Activated effector memory CD4-positive, alpha-beta T cell treated with anti-CD3 and anti-CD28 coated beads, Interleukin-2, amount 50 U/mL, for 16 hours (primary cell): ENCODE measurements around the gene SHC3.

Experiments
- DNase-seq: peaks from one replicate; pipeline ENCODE4 v3.0.0-alpha.2; 2020

Gene SHC3

GRCh38 chr9:89153232-89154017 lies 25.2 kb downstream of the SHC3 start:
- DNase-seq = no peak

- DNase-seq = no peak
Observed at GRCh38 chr9:89149726-89150125, 28.9 kb downstream of the SHC3 start.

GRCh38 chr9:89145097-89145496 lies 33.5 kb downstream of the SHC3 start:
- DNase-seq = no peak

GRCh38 chr9:89144238-89144637 lies 34.4 kb downstream of the SHC3 start:
- DNase-seq = no peak

GRCh38 chr9:89143266-89143665 lies 35.4 kb downstream of the SHC3 start:
- no peak for DNase-seq

- DNase-seq = no peak
Observed at GRCh38 chr9:89139455-89139854, 39.2 kb downstream of the SHC3 start.

- no peak for DNase-seq
Observed at GRCh38 chr9:89138463-89139390, 39.9 kb downstream of the SHC3 start.

- DNase-seq = no peak
Observed at GRCh38 chr9:89137542-89138462, 40.8 kb downstream of the SHC3 start.

- no peak for DNase-seq
Observed at GRCh38 chr9:89135591-89136166, 42.9 kb downstream of the SHC3 start.

GRCh38 chr9:89134709-89135108 lies 43.9 kb downstream of the SHC3 start:
- DNase-seq = no peak

- DNase-seq = no peak
Observed at GRCh38 chr9:89122949-89123348, 55.7 kb downstream of the SHC3 start.

- DNase-seq = no peak
Observed at GRCh38 chr9:89120704-89121103, 57.9 kb downstream of the SHC3 start.

GRCh38 chr9:89116805-89117192 lies 61.8 kb downstream of the SHC3 start:
- no peak for DNase-seq

- no peak for DNase-seq
Observed at GRCh38 chr9:89116064-89116804, 62.4 kb downstream of the SHC3 start.

- no peak for DNase-seq
Observed at GRCh38 chr9:89115426-89115825, 63.2 kb downstream of the SHC3 start.

- no peak for DNase-seq
Observed at GRCh38 chr9:89114741-89115140, 63.9 kb downstream of the SHC3 start.

- DNase-seq = no peak
Observed at GRCh38 chr9:89113851-89114250, 64.8 kb downstream of the SHC3 start.

GRCh38 chr9:89112243-89112642 lies 66.4 kb downstream of the SHC3 start:
- no peak for DNase-seq

- no peak for DNase-seq
Observed at GRCh38 chr9:89109666-89110065, 69.0 kb downstream of the SHC3 start.

GRCh38 chr9:89107406-89107805 lies 71.2 kb downstream of the SHC3 start:
- DNase-seq = no peak

- no peak for DNase-seq
Observed at GRCh38 chr9:89106224-89106851, 72.3 kb downstream of the SHC3 start.
